ENCODE results near the gene PLCD4. TPM values are rescaled to one million over a fixed set of nuclear protein-coding genes. Genes with fewer than 3 reads are reported as not detected.

Gene PLCD4
- polyA plus RNA-seq, 1 of the 3 experiments (the other 2 are of a cell fraction) = 8.5 TPM

DNA sequence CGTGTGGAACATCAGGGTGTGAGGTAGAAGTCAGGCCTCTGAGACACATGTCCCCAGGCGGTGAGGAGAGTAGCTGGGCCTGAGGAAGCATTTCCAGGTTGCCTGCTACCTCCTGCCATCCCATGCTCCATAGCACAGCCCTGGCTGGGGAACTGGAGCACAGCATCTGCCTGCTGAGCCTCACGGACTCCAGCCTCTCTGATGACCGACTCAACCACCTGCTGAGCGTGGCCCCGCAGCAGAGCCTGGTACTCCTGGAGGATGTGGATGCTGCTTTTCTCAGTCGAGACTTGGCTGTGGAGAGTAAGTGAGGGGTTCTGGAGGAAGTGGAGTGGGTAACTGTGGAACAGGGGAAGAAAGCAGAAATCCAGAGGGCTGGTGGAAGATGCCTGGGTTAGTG is 54.7 kb downstream of the PLCD4 start (continued):
- TF ChIP-seq EP300 (IDR thresholded peaks at IDR 0.05; ENCODE audit: borderline replicate concordance in 1 of 2, low read depth in 1 of 2, low read length in 1 of 2) = no peak
- TF ChIP-seq TCF12 (IDR thresholded peaks at IDR 0.05) = no peak
- TF ChIP-seq FOXJ3 (CRISPR knock-in tag; IDR thresholded peaks at IDR 0.05) = no peak

DNA sequence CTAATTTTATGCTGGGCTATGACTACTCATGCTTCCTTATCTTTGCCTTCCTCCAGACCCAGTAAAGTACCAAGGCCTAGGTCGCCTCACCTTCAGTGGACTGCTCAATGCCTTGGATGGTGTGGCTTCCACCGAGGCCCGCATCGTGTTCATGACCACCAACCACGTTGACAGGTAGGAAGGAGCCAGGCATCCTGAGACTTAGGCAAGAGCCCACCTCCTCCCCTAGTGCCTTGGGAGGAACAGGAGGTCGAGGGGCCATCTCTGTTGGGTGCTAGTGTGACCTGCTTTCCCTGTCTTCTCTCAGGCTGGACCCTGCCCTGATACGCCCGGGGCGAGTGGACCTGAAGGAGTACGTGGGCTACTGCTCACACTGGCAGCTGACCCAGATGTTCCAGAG is 55.1 kb downstream of the PLCD4 start:
- POLR2A ChIA-PET = no interaction called here
- Histone ChIP-seq H3K27me3 (ENCODE audit: insufficient read depth) (no peaks in the 10 kb centered on the region), H3K36me3 (replicated peaks in 1 of 2; ENCODE audit: control insufficient read depth in 1 of 2, insufficient read depth in 2 of 2, low read length in 1 of 2) (peaks cover 32 to 60% of the 10 kb centered on the region in 2 experiments), H3K4me3 (ENCODE audit: low read depth in 2 of 2, low read length in 1 of 2) (no peak overlapping the region), H3K9me2 (no peaks in the 10 kb centered on the region), H3K79me2 (ENCODE audit: insufficient read depth) (peaks cover 25% of the 10 kb centered on the region), H2AFZ (ENCODE audit: low read depth) (no peak overlapping the region), H3K9ac (no peak overlapping the region), H3K4me2 (no peak overlapping the region), H4K20me1 (ENCODE audit: insufficient read depth) (no peaks in the 10 kb centered on the region), H3K4me1 (ENCODE audit: control insufficient read depth in 1 of 2, insufficient read depth in 2 of 2, low read depth in 1 of 2, low read length in 1 of 2) (peaks cover 7 to 13% of the 10 kb centered on the region in 2 experiments; a peak in 2 of 4 replicates), H3K9me3 (no peaks in the 10 kb centered on the region), H3F3A (replicated peaks; ENCODE audit: insufficient read depth) (peaks cover 8% of the 10 kb centered on the region), H3K27ac (ENCODE audit: low read depth in 2 of 2, low read length in 1 of 2) (no peak overlapping the region)
- DNase-seq = no peak
- TF ChIP-seq, protein P1, sequence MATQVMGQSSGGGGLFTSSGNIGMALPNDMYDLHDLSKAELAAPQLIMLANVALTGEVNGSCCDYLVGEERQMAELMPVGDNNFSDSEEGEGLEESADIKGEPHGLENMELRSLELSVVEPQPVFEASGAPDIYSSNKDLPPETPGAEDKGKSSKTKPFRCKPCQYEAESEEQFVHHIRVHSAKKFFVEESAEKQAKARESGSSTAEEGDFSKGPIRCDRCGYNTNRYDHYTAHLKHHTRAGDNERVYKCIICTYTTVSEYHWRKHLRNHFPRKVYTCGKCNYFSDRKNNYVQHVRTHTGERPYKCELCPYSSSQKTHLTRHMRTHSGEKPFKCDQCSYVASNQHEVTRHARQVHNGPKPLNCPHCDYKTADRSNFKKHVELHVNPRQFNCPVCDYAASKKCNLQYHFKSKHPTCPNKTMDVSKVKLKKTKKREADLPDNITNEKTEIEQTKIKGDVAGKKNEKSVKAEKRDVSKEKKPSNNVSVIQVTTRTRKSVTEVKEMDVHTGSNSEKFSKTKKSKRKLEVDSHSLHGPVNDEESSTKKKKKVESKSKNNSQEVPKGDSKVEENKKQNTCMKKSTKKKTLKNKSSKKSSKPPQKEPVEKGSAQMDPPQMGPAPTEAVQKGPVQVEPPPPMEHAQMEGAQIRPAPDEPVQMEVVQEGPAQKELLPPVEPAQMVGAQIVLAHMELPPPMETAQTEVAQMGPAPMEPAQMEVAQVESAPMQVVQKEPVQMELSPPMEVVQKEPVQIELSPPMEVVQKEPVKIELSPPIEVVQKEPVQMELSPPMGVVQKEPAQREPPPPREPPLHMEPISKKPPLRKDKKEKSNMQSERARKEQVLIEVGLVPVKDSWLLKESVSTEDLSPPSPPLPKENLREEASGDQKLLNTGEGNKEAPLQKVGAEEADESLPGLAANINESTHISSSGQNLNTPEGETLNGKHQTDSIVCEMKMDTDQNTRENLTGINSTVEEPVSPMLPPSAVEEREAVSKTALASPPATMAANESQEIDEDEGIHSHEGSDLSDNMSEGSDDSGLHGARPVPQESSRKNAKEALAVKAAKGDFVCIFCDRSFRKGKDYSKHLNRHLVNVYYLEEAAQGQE (IDR thresholded peaks at IDR 0.05; ENCODE audit: low read depth, low read length) = no peak
- no peak for TF ChIP-seq TAF1 (IDR thresholded peaks at IDR 0.05; ENCODE audit: borderline replicate concordance, low read depth, low read length)
- no peak for TF ChIP-seq NFIC (IDR thresholded peaks at IDR 0.05; ENCODE audit: borderline replicate concordance)
- TF ChIP-seq RCOR1 (IDR thresholded peaks at IDR 0.05; ENCODE audit: low read length) = no peak
- no peak for TF ChIP-seq YY1 (IDR thresholded peaks at IDR 0.05; ENCODE audit: low read depth)
- TF ChIP-seq FOXJ3 (CRISPR knock-in tag; IDR thresholded peaks at IDR 0.05) = no peak
- no peak for TF ChIP-seq GATA2 (CRISPR knock-in tag; IDR thresholded peaks at IDR 0.05)
- TF ChIP-seq, protein P2, sequence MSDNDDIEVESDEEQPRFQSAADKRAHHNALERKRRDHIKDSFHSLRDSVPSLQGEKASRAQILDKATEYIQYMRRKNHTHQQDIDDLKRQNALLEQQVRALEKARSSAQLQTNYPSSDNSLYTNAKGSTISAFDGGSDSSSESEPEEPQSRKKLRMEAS (IDR thresholded peaks at IDR 0.05; ENCODE audit: low read depth) = no peak
- TF ChIP-seq, protein P3, sequence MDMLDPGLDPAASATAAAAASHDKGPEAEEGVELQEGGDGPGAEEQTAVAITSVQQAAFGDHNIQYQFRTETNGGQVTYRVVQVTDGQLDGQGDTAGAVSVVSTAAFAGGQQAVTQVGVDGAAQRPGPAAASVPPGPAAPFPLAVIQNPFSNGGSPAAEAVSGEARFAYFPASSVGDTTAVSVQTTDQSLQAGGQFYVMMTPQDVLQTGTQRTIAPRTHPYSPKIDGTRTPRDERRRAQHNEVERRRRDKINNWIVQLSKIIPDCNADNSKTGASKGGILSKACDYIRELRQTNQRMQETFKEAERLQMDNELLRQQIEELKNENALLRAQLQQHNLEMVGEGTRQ (IDR thresholded peaks at IDR 0.05; ENCODE audit: borderline replicate concordance, low read depth, low read length) = no peak
- TF ChIP-seq EP300 (IDR thresholded peaks at IDR 0.05; ENCODE audit: borderline replicate concordance in 1 of 2, low read depth in 1 of 2, low read length in 1 of 2) = no peak
- no peak for TF ChIP-seq SIN3A (IDR thresholded peaks at IDR 0.05; ENCODE audit: borderline replicate concordance, low read depth, low read length)
- no peak for TF ChIP-seq FOXM1 (IDR thresholded peaks at IDR 0.05; ENCODE audit: low read depth)
- TF ChIP-seq MEF2A (IDR thresholded peaks at IDR 0.05; ENCODE audit: borderline replicate concordance, low read depth) = no peak
- TF ChIP-seq ELF1 (IDR thresholded peaks at IDR 0.05) = no peak
- TF ChIP-seq, protein P4, sequence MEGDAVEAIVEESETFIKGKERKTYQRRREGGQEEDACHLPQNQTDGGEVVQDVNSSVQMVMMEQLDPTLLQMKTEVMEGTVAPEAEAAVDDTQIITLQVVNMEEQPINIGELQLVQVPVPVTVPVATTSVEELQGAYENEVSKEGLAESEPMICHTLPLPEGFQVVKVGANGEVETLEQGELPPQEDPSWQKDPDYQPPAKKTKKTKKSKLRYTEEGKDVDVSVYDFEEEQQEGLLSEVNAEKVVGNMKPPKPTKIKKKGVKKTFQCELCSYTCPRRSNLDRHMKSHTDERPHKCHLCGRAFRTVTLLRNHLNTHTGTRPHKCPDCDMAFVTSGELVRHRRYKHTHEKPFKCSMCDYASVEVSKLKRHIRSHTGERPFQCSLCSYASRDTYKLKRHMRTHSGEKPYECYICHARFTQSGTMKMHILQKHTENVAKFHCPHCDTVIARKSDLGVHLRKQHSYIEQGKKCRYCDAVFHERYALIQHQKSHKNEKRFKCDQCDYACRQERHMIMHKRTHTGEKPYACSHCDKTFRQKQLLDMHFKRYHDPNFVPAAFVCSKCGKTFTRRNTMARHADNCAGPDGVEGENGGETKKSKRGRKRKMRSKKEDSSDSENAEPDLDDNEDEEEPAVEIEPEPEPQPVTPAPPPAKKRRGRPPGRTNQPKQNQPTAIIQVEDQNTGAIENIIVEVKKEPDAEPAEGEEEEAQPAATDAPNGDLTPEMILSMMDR (IDR thresholded peaks at IDR 0.05) = no peak
- no peak for TF ChIP-seq CHD2 (IDR thresholded peaks at IDR 0.05; ENCODE audit: low read length, partially characterized antibody)
- TF ChIP-seq TCF12 (IDR thresholded peaks at IDR 0.05) = no peak
- TF ChIP-seq, protein P5, sequence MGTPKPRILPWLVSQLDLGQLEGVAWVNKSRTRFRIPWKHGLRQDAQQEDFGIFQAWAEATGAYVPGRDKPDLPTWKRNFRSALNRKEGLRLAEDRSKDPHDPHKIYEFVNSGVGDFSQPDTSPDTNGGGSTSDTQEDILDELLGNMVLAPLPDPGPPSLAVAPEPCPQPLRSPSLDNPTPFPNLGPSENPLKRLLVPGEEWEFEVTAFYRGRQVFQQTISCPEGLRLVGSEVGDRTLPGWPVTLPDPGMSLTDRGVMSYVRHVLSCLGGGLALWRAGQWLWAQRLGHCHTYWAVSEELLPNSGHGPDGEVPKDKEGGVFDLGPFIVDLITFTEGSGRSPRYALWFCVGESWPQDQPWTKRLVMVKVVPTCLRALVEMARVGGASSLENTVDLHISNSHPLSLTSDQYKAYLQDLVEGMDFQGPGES (IDR thresholded peaks at IDR 0.05; ENCODE audit: low read depth, low read length) = no peak
- TF ChIP-seq SMC3 (IDR thresholded peaks at IDR 0.05; ENCODE audit: low read depth, low read length) = no peak
- 95% methylated on average over 4 of the region's 10 CpGs for WGBS (ENCODE audit: low lambda C conversion rate)
- CTCF ChIA-PET = interaction anchor here (1.1 to 4.1 kb wide), 2 partner anchors 15 to 185 kb away, joined by 3 to 12 read pairs; no protein-coding TSS in a partner anchor

Measured in SK-N-SH (cell line).